Fibroblast of lung (primary cell): ENCODE measurements around the gene UVRAG.

Experiments used
- CTCF ChIP-seq, 2 donors: IDR thresholded peaks in 1 of 2; conservative IDR thresholded peaks in 1 of 2; 1 replicate in 1 of 2; 2 replicates in 1 of 2; pipeline ENCODE4 v1.5.1; 2011 to 2012; ENCODE audit warnings: low read length in 2 of 2, control low read depth in 1 of 2, inconsistent platforms in 1 of 2, low read depth in 1 of 2, mild to moderate bottlenecking in 1 of 2
- EZH2 ChIP-seq: IDR thresholded peaks from 2 replicates; pipeline ENCODE4 v1.5.1; 2012; ENCODE audit warnings: low read length, control low read depth, mild to moderate bottlenecking; ENCODE audit errors: missing control alignments

GRCh38 chr11:75950141-75950540, 135.1 kb downstream of the UVRAG start:
- no peak for TF ChIP-seq CTCF (conservative IDR thresholded peaks at IDR 0.05 in 1 of 2, IDR thresholded peaks at IDR 0.05 in 1 of 2; ENCODE audit: low read depth in 1 of 2, low read length in 2 of 2)
- no peak for TF ChIP-seq EZH2
